DLD1 (cell line): Measurements from ENCODE around the gene MNX1.

ENCODE experiments used
- in situ Hi-C: cut with HindIII; loops from 2 replicates; pipeline ENCODE4 v1.10.0; 2017; ENCODE audit warnings: low sequenced_read_pairs

The MNX1 gene

DNA sequence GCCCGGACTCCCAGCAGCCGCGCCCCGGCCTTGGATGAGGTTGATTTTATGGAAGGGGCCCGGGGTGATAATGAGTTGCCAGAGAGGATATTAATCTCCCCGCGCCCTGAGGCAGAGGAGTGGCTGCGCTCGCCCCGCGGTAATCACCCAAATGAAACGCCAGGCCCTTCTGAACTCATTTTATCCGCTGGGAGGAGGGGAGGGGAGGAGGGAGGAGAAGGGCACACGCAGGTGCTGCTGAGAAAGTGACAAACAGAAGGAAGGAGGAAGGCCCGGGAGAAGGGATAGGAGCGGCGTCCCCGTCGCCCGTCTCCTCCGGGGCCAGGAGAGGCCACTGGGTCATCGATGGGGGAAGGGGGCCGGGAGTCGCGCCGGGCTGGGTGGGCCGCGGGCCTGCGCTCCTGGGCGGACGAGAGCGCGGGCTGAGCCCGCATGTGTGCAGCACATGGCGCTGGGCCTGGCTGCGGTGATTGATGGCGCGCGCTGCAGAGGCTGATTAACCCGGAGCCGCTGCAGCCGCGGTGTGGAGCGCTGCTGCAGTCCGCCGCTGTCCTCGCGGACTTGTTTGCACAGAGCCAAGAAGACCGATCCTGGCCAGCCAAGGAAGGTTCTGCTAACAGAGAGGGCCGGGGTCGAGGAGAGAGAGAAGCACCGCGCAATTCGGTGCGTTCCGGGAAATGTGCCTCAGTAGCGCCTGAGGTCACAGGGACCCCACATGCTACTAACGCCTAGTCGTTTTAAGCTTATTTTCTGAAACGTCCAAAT lies 6.5 kb downstream of the MNX1 start:
- in situ Hi-C loops = no loop called here

DNA sequence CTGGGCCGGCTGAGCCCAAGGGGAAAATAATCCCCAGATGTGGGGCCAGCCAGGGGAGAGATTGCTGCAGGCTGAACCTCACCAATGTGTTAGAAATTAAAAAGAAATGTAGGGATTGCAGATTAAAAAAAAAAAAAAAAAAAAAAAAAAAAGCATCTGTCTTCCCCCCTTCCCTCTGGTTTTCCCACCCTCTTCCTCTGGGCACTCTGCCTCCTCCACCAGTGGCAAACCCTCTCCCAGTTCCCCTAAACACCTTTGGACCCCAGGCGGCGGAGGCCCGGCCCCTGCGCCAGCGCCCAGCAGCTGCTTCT lies 7.1 kb downstream of the MNX1 start:
- in situ Hi-C loops = no loop called here

DNA sequence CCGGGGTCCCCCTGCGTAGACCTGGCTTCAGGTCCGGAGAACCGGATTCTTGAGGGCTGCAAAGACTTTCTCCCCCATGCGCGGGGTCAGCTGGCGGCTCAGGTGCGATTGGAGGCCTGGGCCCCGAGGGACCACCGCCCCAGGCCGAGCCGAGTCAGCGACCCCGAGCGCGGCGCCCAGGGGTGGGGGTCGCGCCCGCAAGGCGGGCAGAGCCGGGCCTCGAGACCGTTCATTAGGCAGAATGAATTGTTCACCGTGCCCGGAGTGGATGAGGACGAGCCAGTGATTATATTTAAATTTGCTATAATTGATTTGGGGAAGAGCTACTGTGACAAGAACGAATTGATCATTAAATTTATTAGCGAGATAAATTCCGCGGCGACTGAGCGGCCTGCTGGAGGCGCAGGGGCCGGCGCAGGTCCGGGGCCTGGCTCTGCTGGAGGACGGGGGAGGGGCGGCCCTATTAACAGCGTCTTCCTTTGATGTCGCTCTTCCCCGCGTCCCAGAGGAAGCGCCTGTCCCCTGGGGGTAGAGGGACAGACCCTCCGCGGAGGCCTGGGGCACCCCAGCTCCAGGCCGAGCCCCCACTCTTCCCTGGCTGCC lies 7.5 kb downstream of the MNX1 start:
- in situ Hi-C loops = no loop called here

DNA sequence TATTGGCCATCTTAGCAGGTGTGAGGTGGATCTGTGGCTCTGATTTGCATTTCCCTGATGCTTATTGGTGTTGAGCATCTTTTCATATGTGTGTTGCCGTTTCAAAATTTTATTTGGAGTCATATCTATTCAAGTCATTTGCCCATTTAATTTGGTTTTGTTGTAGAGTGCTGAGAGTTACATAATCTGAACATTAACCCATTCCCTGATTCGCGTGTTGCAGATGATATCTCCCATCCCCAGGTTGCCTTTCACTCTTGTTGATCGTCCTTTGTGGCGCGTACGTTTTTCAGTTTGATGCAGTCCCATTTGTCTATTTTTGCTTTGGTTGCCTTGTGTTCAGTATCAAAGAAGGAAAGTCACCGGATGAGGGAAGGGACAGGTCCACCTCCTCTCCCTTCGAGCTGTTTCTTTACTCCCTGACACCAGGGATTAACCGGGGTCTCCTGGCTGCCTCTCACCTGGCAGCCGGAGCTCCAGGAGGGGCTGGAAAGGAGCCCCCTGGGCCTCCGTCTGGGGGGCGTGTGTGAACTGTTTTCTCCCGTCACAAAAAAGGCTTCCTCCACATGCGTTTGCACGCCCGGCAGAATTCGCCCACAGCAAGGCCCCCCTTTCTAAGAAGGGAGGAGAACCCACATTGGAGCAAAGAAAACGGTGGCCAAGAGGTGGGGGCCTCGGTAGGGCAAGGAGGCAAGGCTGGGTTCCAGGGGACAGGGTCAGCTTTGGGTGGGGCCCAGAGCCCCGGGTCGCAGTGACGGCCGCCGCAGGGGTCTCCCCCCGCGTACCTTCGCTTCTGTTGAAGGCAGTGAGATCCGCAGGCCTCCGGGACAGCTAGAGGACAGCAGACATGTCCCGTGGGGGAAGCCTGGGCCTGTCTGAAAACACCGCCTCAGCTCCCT lies 8.3 kb downstream of the MNX1 start:
- in situ Hi-C loops = no loop called here

DNA sequence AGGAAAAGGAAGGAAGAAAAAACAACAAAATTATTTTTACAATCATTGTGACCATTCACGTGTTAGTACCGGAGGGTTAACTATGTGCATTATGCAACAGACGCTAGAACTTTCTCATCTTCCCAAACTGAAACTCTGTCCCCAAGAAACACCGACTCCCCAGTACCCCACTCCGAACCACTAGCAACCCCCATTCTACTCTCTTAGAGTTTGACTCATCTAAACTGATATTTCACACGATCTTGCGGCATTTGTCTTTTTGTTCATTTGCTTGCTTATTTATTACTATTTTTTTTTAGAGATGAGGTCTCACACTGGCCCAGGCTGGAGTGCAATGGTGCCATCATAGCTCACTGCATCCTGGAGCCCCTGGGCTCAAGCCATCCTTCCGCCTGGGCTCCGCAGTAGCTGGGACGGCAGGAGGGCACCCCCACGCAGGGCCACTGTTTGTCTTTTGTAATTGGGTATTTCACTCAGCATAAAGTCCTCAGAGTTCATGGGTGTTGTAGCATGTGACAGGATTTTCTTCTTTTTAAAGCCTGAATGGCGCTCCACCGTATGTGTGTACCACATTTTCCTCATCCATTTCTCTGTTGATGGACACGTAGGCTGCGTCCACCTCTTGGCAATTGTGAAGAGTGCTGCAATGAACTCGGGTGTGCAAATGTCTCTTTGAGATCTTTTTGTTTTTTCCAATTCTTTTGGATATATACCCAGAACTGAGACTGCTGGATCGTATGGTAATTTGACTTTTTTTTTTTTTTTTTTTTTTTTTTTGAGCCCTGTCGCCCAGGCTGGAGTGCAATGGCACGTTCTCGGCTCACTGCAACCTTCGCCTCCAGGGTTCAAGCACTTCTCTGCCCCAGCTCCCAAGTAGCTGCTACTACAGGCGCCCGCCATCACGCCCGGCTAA lies 9.5 kb downstream of the MNX1 start:
- in situ Hi-C loops = no loop called here

DNA sequence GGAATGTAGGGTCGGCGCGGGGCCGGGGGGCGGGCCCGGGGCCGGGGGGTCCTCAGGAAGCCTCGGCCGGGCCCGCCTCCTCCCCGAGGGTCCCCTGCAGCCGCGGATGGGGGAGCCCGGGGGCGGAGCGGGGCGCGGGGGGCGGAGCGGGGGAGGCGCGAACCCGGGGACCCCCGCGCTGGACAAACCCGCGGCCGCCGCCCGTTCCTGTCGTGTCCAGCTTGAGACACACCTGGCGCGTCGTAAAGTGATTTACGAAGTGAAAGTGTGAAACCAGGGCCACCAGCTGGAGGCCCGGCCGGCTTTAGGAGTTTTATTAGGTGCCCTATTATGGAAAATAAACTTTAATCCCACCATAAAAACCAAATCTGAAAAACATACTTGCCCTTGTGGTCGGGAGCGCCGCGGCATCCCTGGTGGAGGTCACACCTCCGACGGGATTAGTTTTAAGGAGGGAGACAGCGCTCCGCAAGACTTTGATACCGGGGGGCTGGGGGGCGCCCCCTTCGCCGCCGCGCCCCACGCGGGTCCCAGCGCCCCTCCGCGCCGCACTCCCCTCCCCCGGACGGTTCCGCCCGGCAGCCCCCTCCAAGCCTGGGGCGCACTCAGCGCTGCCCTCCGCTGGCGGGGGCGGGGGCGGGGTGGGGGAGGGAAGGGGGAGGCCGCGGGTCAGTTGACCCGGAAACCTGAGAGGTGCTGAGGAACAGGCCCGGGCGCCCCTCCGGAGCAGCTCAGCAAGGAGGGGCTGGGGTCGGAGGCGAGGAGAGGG lies 10.3 kb downstream of the MNX1 start:
- in situ Hi-C loops = no loop called here

DNA sequence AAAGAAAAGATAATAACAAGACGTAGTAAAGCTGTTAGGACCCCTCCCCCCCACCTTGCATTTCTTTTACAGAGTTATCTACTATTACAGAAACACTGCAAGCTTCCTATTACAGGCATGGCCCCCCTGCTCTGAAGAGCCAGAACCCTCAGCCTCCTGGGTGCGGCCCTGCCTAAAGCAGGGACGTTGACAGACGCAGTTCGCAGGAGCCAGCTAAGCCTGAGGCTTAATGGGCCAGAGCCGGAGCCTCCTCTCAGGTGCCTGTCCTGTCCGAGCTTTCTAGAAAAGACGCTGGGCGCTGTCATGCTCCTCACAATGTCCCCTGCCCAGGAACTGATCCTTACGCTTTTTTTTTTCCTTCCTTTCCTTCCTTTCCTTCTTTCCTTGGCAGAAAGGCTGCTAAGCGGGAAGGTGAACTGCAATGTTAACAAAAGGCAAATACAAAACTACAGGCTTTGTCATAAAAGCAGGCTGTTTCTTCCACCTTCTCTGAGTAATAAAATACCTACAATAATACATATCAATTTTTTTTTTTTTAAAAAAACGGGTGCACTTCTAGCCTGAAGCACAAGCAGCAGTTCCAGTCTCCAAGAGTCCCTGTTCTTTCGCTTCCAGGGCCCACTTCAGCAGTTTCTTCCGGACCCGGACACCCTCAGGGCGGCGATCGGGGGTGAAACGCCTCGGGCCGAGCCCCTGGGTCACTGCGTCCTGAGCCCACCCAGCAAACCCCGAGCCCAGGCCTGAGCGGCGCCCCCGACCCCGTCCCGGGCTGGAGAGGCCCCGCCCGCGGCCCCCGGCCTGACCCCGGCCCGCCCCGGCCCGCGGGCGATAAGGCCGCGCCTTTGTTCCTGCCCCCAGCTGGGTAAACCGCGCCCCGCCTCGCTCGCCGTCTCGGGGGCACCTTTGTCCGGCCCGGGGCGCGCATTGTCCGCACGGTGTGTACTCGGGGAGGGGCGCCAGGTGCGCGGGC lies 11.2 kb downstream of the MNX1 start:
- in situ Hi-C loops = no loop called here

DNA sequence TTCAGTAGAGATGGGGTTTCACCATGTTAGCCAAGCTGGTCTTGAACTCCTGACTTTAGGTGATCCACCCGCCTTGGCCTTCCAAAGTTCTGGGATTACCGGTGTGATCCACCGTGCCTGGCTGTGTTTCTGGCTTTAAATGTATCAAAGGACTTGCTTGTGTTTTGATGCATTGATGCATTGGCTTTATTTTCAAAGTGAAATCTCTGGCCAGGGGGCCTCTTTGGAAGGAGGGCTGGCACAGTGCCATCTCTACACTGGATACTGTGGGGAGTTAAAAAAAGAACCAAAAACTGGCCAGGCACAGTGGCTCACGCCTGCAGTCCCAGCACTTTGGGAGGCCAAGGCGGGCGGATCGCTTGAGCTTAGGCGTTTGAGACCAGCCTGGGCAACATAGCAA lies 16.0 kb downstream of the MNX1 start:
- in situ Hi-C loops = no loop called here

DNA sequence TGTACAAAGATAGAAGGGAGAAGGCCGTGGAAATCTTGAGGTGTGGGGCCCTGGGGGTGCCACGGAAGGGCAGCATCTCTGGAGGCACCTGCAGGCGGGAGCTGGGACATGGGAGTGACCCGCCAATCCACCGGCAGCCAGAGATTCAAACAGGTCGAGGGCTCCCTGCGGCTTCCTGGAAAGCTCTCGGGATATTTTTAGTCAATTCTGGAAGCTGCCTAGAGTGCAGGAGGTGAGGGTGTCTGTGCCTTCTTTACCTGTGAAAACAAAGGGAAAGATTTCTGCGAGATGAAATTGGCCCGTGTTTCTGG lies 16.6 kb downstream of the MNX1 start:
- in situ Hi-C loops = no loop called here

DNA sequence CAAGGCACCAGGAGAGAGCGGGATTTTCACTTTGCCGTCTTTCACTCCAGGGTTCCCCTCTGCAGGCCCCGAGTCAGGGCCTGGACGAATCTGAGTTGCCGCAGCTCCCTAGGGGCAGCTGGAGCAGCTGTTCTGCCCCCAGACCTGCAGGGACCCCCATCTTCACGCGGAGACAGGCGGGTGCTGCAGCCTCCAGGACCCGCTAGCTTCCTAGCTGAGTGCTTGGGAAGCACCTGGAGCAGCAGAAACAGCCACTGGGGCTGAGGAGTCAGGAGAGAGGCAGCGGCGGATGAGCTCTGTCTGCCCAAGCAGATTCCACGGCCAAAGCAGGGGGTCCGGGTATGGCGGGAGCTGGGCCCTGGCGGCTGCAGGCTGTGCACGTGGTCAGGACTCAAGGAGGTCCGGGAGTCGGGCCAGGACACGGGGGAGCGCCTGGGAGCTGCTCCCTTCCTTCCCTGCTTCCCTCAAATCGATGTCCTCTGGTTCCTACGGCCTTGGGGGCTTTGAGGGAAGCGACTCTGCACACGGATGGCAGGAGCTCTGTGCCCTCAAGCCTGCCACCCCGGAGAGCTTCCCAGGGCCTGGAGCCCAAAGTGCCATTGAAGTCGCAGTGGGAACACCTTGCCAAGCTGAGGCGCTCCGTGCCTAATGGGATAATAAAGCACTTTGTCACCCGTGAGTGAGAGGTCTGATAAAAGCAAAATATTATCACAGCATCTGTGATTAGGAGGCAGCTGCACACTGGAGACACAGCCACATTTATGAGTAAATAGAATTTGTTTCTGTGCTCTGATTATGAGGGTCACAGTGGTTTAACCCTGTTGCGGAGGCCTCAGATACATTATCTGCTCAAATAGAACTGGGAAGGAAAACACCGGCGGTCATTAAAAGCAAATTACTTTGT lies 17.2 kb downstream of the MNX1 start:
- in situ Hi-C loops = no loop called here

DNA sequence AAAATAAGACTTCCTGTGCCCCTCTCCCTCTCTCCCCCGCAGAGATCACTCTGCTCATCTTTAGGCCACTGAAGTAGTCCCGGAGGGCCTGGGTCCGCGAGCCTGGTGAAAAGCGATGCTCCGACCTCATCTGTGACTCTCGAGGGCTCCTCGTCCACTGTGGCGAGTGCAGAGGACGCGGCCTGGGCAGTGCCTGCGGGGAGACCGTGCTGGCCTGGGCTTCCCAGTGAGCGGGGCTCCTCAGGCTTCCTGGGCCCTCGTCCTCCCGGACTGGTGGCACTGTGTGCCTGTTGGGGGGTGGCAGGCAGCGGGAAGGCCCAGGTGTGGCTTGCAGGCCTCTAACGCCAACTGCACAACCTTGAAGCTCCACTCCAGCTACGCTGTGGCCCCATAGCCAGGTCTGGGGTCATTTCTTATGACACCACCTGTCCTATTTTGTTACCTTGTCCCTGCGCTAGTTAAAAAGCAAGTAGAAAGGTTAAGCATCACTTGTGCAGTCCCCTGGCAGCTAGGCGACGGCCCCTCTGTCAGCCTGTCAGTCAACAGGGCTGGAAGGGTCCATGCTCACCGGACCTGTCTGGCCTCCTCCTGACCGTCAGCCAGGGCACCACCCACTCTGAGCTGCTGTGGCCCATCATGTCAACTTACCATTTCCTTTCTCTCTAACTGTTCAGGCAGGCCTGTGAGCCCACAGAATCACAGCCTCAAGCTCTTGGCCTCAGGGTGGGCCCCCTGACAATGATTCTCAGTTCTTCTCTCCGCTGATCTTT lies 20.5 kb downstream of the MNX1 start:
- in situ Hi-C loops = no loop called here

DNA sequence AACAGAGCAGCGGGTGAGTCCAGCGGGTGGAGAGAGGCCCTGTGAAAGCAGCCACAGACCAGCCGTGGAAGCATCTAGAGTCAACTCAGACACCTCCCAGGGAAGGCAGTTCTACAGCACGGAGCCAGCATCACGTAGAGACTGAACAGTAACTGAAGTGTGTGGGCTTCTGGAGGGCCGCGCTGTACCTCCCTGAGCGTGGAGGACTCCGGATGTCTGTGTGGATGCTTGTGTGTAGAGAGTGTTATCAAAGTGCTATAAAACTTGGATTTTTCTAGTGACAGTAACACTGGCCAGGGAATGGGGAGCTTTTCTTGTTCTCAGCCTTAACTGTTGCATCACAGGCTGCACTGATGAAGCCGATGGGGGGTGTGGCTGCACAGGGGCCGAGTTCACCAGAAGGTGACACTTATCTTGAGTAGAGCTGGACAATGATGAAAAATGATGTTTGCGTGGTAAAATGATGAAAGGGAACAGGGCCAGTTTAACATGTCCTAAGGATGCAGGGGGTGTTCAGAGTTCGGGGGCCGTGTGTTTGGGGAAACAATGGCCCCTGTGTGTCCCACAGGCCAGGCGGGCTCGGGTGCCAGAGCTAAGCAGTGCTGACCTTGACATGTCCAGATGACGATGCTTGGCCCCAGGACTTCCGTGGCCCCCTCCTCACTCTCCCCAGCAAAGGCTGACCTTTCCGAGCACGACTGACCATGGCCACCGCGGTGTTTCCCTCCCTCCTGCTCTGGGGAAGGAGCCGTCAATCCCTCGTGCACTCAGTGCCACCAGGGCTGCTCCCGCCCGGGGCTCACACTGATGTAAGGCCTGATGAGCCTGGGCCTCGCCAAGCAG lies 21.9 kb downstream of the MNX1 start:
- in situ Hi-C loops = no loop called here

DNA sequence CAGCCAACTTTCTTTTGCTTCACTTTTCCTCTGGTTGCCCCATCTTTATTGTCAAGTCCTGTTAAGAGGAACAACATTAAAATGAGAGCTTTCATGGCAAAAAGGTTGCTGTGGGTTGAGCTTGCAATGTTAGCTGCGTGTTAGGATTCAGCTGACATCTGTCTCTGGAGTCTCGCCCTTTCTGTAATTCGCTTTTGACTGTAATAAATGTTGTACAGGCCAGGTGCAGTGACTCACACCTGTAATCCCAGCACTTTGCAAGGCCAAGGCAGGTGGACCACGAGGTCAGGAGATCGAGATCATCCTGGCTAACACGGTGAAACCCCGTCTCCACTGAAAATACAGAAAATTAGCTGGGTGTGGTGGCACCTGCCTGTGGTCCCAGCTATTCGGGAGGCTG lies 24.1 kb downstream of the MNX1 start:
- in situ Hi-C loops = no loop called here

DNA sequence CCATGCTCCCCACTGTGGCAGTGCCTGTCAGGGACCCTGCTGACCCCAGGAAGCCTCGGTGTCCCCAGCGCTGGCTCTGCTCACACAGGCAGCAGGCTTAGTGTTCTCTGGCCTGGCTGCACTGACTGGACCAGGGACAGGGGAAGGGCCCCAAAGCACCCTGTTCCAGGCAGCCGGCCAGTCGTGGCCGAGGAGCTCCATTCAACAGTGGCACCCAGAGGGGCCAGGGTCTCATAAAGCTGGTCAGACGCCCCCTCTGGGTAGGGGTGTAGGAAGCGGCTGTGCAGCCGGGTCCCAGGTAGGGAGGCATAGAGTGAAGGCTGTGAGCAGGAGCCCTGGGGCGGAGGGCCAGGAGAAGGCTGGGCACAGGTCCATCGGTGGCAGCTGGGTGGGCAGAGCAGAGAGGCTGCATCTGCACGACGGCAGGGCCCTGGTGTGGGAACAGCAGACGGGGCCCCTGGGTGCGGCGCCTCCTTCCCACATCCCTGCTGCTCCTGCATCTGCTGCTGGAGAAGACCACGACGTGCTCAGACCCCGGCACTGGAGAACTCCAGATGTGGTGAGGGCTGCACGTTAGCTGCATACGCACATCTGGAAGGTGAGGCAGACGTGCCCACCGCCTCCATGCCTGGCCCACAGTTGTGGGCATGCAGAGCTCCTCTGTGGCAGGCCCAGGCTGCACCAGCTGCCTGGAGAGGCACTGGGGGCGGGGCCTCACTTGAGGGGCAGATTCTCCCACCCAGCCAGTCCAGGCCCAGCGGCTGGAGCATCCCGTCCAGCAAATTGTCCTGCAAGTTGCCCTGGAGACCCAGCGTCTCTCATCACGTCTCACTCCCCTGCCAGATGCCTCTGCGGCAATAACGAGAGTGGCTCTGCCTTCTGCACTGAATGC lies 25.1 kb downstream of the MNX1 start:
- in situ Hi-C loops = no loop called here

DNA sequence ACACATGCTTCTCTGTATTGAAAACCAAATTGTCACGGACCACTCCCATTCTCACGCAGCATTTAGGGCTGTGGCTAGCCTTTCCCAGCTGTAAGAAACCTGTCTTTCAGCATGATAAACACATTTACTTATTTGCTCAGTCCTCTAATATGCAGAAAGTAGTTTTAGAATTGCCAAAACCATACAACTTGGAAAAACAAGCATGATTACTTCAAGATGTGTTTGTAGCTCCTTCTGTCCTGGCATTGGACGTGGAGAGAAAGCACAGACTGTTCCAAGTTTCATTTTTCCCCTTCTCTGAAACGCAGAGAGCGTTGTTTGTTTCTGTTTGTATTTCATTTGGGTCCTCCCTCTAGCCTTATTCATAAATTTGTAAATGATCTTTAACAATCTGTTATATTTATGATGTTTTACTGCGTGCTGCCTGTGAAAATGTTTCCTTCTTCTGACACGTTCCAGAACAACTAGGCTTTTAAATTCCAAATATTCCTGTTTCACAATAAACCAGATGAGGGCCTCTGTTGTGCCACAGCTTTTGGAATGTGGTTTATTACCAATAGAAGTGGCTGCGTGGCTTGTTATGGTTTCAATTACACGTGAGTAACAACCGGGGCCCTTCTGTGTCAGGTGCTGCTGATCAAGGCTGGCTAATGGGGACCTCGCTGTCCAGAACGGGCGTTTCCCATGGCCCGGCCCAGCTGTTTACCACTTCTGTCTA lies 26.1 kb downstream of the MNX1 start:
- in situ Hi-C loops = no loop called here
